ENCODE results near the gene ALDH1B1.

DNA sequence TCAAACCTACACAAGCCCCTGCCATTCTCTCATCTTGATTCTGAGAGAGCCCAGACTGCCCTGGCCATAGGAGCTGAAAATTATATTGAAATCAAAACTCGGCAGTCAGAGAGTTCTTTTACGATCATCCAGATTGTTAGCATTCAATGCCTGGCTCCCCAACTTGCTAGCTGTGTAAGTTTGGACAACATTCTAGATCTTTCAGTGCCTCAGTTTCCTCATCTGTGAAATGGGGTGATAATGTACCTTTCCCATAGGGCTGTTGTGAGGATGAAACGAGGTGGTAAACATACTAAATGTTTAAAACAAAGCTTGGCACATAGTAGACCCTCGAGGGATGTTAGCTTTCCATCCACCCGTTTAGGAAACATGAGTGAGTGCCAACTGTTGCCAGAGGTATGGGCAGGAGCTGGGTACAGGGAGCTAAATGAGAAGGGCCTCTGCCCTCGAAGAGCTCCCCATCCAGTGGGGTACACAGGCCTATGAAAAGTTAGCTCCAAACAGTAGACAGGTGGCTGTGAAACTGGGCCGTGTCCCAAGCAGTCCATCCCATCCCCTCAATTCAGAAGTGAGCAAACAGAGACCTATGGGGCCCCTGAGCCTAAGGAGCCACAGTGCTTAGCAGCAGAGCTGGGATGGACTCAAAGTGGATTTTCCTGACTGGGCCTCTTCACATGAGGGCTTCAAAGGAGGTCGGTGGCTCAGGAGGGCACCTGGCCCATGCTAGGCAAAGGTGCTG lies 49.0 kb downstream of the ALDH1B1 start:
- TF ChIP-seq, protein P1, sequence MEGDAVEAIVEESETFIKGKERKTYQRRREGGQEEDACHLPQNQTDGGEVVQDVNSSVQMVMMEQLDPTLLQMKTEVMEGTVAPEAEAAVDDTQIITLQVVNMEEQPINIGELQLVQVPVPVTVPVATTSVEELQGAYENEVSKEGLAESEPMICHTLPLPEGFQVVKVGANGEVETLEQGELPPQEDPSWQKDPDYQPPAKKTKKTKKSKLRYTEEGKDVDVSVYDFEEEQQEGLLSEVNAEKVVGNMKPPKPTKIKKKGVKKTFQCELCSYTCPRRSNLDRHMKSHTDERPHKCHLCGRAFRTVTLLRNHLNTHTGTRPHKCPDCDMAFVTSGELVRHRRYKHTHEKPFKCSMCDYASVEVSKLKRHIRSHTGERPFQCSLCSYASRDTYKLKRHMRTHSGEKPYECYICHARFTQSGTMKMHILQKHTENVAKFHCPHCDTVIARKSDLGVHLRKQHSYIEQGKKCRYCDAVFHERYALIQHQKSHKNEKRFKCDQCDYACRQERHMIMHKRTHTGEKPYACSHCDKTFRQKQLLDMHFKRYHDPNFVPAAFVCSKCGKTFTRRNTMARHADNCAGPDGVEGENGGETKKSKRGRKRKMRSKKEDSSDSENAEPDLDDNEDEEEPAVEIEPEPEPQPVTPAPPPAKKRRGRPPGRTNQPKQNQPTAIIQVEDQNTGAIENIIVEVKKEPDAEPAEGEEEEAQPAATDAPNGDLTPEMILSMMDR (IDR thresholded peaks at IDR 0.05; ENCODE audit: insufficient read depth, low read length, poor library complexity, severe bottlenecking) = no peak
- TF ChIP-seq EZH2phosphoT487 (conservative IDR thresholded peaks at IDR 0.05; ENCODE audit: low read length) = no peak

Data from SU-DHL-6 (cell line).